OCI-LY7 (cell line): ENCODE measurements around the gene AMBN. TPM values are rescaled to one million over a fixed set of nuclear protein-coding genes. Genes with fewer than 3 reads are reported as not detected.

Source experiments
- BruUV-seq: library from RNA; stranded (reverse); fragments of 400-500 nt; replicated peaks from 2 replicates; lab custom pipeline; 2021; lab: Mats Ljungman, UMichigan
- CTCF ChIA-PET: fragments of 300-600 bp; sonication (Branson Sonifier 250); formaldehyde crosslinking; loops from one replicate; lab custom pipeline; 2022; ENCODE audit warnings: antibody characterized with exemption; ENCODE audit not compliant: unreplicated experiment; lab: Charles Lee
- POLR2A ChIA-PET: fragments of 300-600 bp; sonication (Branson Sonifier 250); formaldehyde crosslinking; loops from one replicate; lab custom pipeline; 2022; ENCODE audit warnings: antibody characterized with exemption; lab: Charles Lee
- DNase-seq: peaks from one replicate; pipeline ENCODE4 v3.0.0-alpha.2; 2015; ENCODE audit warnings: low spot score
- H2AFZ ChIP-seq: fragments of 200-600 bp; sonication (generic), shearing (Covaris generic); 2 replicates; pipeline ENCODE4 v1.6.1; 2014; ENCODE audit warnings: mild to moderate bottlenecking, antibody characterized with exemption, low read length, moderate library complexity
- H3K27ac ChIP-seq: fragments of 200-600 bp; sonication (generic); 2 replicates; pipeline ENCODE4 v1.5.1; 2014; ENCODE audit warnings: mixed run types, low read depth, mild to moderate bottlenecking, moderate library complexity, low read length, inconsistent platforms; ENCODE audit not compliant: poor library complexity, severe bottlenecking
- H3K36me3 ChIP-seq: fragments of 200-600 bp; sonication (generic); 2 replicates; pipeline ENCODE4 v1.6.1; 2014; ENCODE audit warnings: mild to moderate bottlenecking, antibody characterized with exemption, low read length, moderate library complexity, mixed read lengths; ENCODE audit not compliant: insufficient read depth
- H3K4me1 ChIP-seq: fragments of 200-600 bp; sonication (generic); 2 replicates; pipeline ENCODE4 v1.5.1; 2014; ENCODE audit warnings: mild to moderate bottlenecking, low read length; ENCODE audit not compliant: insufficient read depth, poor library complexity, severe bottlenecking
- H3K4me2 ChIP-seq: fragments of 200-600 bp; sonication (generic); 2 replicates; pipeline ENCODE4 v1.6.1; 2014; ENCODE audit warnings: mild to moderate bottlenecking, low read length
- H3K4me3 ChIP-seq: fragments of 200-600 bp; sonication (generic); 2 replicates; pipeline ENCODE4 v1.5.1; 2014; ENCODE audit warnings: mild to moderate bottlenecking, low read depth, low read length; ENCODE audit not compliant: poor library complexity, severe bottlenecking
- H3K79me2 ChIP-seq: fragments of 200-600 bp; sonication (generic); 2 replicates; pipeline ENCODE4 v1.6.1; 2016; ENCODE audit warnings: low read depth, mild to moderate bottlenecking, low read length, moderate library complexity, mixed read lengths; ENCODE audit not compliant: insufficient read depth
- H3K9me2 ChIP-seq: fragments of 200-600 bp; sonication (generic); 2 replicates; pipeline ENCODE4 v1.6.1; 2016; ENCODE audit warnings: mild to moderate bottlenecking, low read length, mixed read lengths; ENCODE audit not compliant: insufficient read depth
- H3K9me3 ChIP-seq: fragments of 200-600 bp; sonication (generic); 2 replicates; pipeline ENCODE4 v1.6.1; 2014; ENCODE audit warnings: mild to moderate bottlenecking, mixed run types, low read length, mixed read lengths
- H4K20me1 ChIP-seq: fragments of 200-600 bp; sonication (generic); 2 replicates; pipeline ENCODE4 v1.6.1; 2014; ENCODE audit warnings: mild to moderate bottlenecking, antibody characterized with exemption, low read length, moderate library complexity, mixed read lengths; ENCODE audit not compliant: insufficient read depth
- CTCF ChIP-seq: fragments of 200-600 bp; sonication (generic); conservative IDR thresholded peaks from 2 replicates; pipeline ENCODE4 v1.5.1; 2014; ENCODE audit warnings: mild to moderate bottlenecking, antibody characterized with exemption, low read length, moderate library complexity, mixed read lengths
- EZH2phosphoT487 ChIP-seq: fragments of 200-600 bp; sonication (generic); IDR thresholded peaks from 2 replicates; pipeline ENCODE4 v1.6.1; 2018; ENCODE audit warnings: low read depth, borderline replicate concordance, mild to moderate bottlenecking, mixed run types, antibody characterized with exemption, low read length, moderate library complexity, mixed read lengths
- intact Hi-C: fragments of 100-400 bp; cut with micrococcal nuclease; formaldehyde crosslinking; loops from one replicate; pipeline ENCODE4 v1.10.0; 2022; ENCODE audit not compliant: unreplicated experiment
- total RNA-seq, 2 experiments: library from RNA; depleted of rRNA in 1 of 2; stranded (reverse); fragments of >200 nt in 1 of 2; shearing (Covaris generic) in 1 of 2; gene quantifications; 2 replicates each; pipeline ENCODE4 v1.2.3, GENCODE V29; 2014 to 2022

Gene AMBN
- total RNA-seq, 2 experiments from 2014 or later = not detected

GRCh38 chr4:70600977-70601376 lies 8.9 kb downstream of the AMBN start:
- H2AFZ ChIP-seq = peak overlapping the region; percentile 59; the same call in 1 of the 2 replicates
- ChIA-PET CTCF (no interaction called here), POLR2A (interaction anchor here (1.0 kb wide), 1 partner anchor 16 kb away, joined by 3 read pairs; no protein-coding TSS in a partner anchor)
- H3K79me2 ChIP-seq = no peaks in the 10 kb centered on the region
- no peaks in the 10 kb centered on the region for H3K36me3 ChIP-seq
- no peak overlapping the region for H3K4me3 ChIP-seq
- H3K4me1 ChIP-seq = peaks cover 7% of the 10 kb centered on the region
- TF ChIP-seq CTCF (no peak), EZH2phosphoT487 (no peak)
- H3K27ac ChIP-seq = no peak overlapping the region
- intact Hi-C loops = loop anchor here (1.0 to 5.0 kb wide), 8 partner anchors 87 to 1111 kb away; partner anchors contain the start of genes GRSF1 and UTP3
- no peak overlapping the region for H3K4me2 ChIP-seq
- BruUV-seq = no TSS peak
- no peaks in the 10 kb centered on the region for H3K9me3 ChIP-seq
- DNase-seq = no peak
- no peaks in the 10 kb centered on the region for H4K20me1 ChIP-seq
- no peaks in the 10 kb centered on the region for H3K9me2 ChIP-seq

GRCh38 chr4:70601422-70602039 lies 9.5 kb downstream of the AMBN start:
- H3K27ac ChIP-seq = no peak overlapping the region
- DNase-seq = peak; percentile 90
- CTCF ChIA-PET = no interaction called here
- no peaks in the 10 kb centered on the region for H3K36me3 ChIP-seq
- H3K4me3 ChIP-seq = no peak overlapping the region
- intact Hi-C loops = loop anchor here (1.0 to 5.0 kb wide), 8 partner anchors 87 to 1111 kb away; partner anchors contain the start of genes GRSF1 and UTP3
- H3K9me3 ChIP-seq = no peaks in the 10 kb centered on the region
- H3K4me1 ChIP-seq = peaks cover 7% of the 10 kb centered on the region
- H2AFZ ChIP-seq = peak overlapping the region; percentile 59
- TF ChIP-seq CTCF (peak; percentile 99), EZH2phosphoT487 (no peak)
- POLR2A ChIA-PET = interaction anchor here (0.6 to 1.0 kb wide), 2 partner anchors 16 to 138 kb away, joined by 3 read pairs; no protein-coding TSS in a partner anchor
- H3K9me2 ChIP-seq = no peaks in the 10 kb centered on the region
- H3K79me2 ChIP-seq = no peaks in the 10 kb centered on the region
- BruUV-seq = no TSS peak
- no peaks in the 10 kb centered on the region for H4K20me1 ChIP-seq
- H3K4me2 ChIP-seq = peak overlapping the region; percentile 41

- POLR2A ChIA-PET = interaction anchor here (0.6 to 2.6 kb wide), 4 partner anchors 12 to 437 kb away, joined by 3 to 7 read pairs (median 4); no protein-coding TSS in a partner anchor
- Histone ChIP-seq H3K27ac (no peak overlapping the region), H4K20me1 (no peaks in the 10 kb centered on the region), H2AFZ (no peak overlapping the region), H3K9me3 (no peaks in the 10 kb centered on the region), H3K4me2 (no peak overlapping the region), H3K4me3 (no peak overlapping the region), H3K4me1 (peaks cover 7% of the 10 kb centered on the region), H3K79me2 (no peaks in the 10 kb centered on the region), H3K9me2 (no peaks in the 10 kb centered on the region), H3K36me3 (no peaks in the 10 kb centered on the region)
- CTCF ChIA-PET = interaction anchor here (1.0 kb wide), 1 partner anchor 10 kb away, joined by 3 read pairs; no protein-coding TSS in a partner anchor
- intact Hi-C loops = loop anchor here (5.0 kb wide), 4 partner anchors 213 to 1108 kb away; no protein-coding TSS in a partner anchor
- no TSS peak for BruUV-seq
- no peak for DNase-seq
- no peak for TF ChIP-seq CTCF
- TF ChIP-seq EZH2phosphoT487 = no peak
These were observed 11.8 kb downstream of the AMBN start for GRCh38 chr4:70603856-70604255.
